ENCODE data around the gene CCM2.

GRCh38 chr7:44967571-44968446 is 32.2 kb upstream of the CCM2 start:
- TF ChIP-seq CTCF (IDR thresholded peaks at IDR 0.05) (peak in 2 of 6 experiments; percentile 6 to 13), POLR2A (IDR thresholded peaks at IDR 0.05) (no peak)
